Astrocyte (in vitro differentiated cells and primary cell): ENCODE results near the gene SLC22A5.

ENCODE experiments used
- CTCF ChIP-seq: IDR thresholded peaks from 2 replicates; pipeline ENCODE4 v1.5.1; 2011; ENCODE audit warnings: low read depth, mild to moderate bottlenecking, inconsistent platforms, low read length, moderate library complexity; ENCODE audit not compliant: insufficient read depth
- EZH2 ChIP-seq: IDR thresholded peaks from 2 replicates; pipeline ENCODE4 v1.6.1; 2012; ENCODE audit warnings: mild to moderate bottlenecking, low read length, inconsistent platforms; ENCODE audit not compliant: insufficient read depth

- TF ChIP-seq CTCF (no peak), EZH2 (no peak)
These were observed 38.9 kb downstream of the SLC22A5 start for GRCh38 chr5:132408456-132408855.
